Measurements from ENCODE around the gene KRT75. TPM values are rescaled to one million over a fixed set of nuclear protein-coding genes. Genes with fewer than 3 reads are reported as not detected.

KRT75 gene
- total and polyA plus RNA-seq, 2 donors (not counting 3 experiments of a cell fraction or from before 2014, with no cell fraction given), result not detected

DNA sequence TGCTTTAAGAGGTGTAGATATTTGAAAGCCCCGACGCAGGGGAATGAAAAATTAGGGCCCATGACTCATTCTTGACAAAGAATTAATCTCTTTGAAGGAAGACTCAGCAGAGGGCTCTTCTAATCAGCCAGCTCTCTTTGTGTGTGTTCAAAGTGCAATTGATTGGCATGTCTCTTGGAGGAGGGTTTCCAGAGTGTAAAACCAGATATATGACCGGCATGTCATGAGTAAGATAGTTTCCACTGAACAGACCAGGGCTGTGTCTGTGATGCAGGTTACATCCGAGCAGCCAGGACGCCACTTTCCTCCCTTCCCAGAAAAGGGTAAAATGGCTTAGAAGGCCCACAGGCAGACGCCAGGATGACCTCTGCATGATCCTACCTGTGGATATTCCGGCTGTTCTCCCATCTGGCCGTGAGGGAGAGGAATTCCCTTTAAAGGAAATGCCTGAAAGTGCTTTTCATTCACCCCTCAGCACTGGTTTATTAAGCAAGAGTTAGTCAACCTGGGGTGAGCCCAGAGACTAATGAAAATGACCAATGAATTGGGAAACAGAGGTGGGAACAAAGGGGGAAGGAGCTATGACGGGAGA, 7.2 kb upstream of the KRT75 start:
- intact Hi-C loops (cut with micrococcal nuclease) (no loop called here), dilution Hi-C loops (cut with MboI; ENCODE audit: extremely low pct_ligation_motif_present, low sequenced_read_pairs) (no loop called here)
- Histone ChIP-seq H3K27ac (ENCODE audit: insufficient read depth, low read depth, low read length) (no peak overlapping the region), H3K27me3 (ENCODE audit: control insufficient read depth in 2 of 2, insufficient read depth in 2 of 2, low read length in 2 of 2) (peaks cover 7 to 8% of the 10 kb centered on the region in 2 experiments), H3K4me3 (replicated peaks in 1 of 3; ENCODE audit: insufficient read depth in 1 of 3, low read depth in 1 of 3, low read length in 3 of 3) (no peak overlapping the region), H3K9me3 (replicated peaks; ENCODE audit: control insufficient read depth, insufficient read depth, low read length) (no peaks in the 10 kb centered on the region), H2AFZ (ENCODE audit: low read depth, low read length) (no peak overlapping the region), H3K9me1 (replicated peaks; ENCODE audit: control insufficient read depth, extremely low read depth, insufficient read depth, low read length) (no peaks in the 10 kb centered on the region), H3K79me2 (ENCODE audit: control insufficient read depth, insufficient read depth, low read length) (no peaks in the 10 kb centered on the region), H3K4me2 (ENCODE audit: insufficient read depth, low read length) (no peak overlapping the region), H3K4me1 (ENCODE audit: control insufficient read depth, extremely low read depth, insufficient read depth, low read length) (no peaks in the 10 kb centered on the region), H3K9ac (replicated peaks; ENCODE audit: extremely low read depth, insufficient read depth, low read length) (no peak overlapping the region), H3K36me3 (ENCODE audit: control insufficient read depth in 2 of 2, extremely low read depth in 1 of 2, insufficient read depth in 2 of 2, low read length in 2 of 2) (no peaks in the 10 kb centered on the region), H4K20me1 (replicated peaks; ENCODE audit: control insufficient read depth, extremely low read depth, insufficient read depth, low read length) (no peaks in the 10 kb centered on the region)
- DNase-seq (ENCODE audit: low read depth, low spot score) (no peak), FAIRE-seq (no peak)
- ChIA-PET POLR2A (no interaction called here), CTCF (interaction anchor here (0.9 to 2.2 kb wide), 2 partner anchors 13 to 45 kb away, joined by 3 to 6 read pairs; no protein-coding TSS in a partner anchor)
- BruUV-seq (replicated peaks), result no TSS peak
- no peak for TF ChIP-seq GATA2 (IDR thresholded peaks at IDR 0.05; ENCODE audit: insufficient read depth, insufficient read length, low read depth, low read length)
- TF ChIP-seq CTCF (IDR thresholded peaks at IDR 0.05; ENCODE audit: extremely low read depth in 1 of 2, insufficient read depth in 1 of 2, low read depth in 1 of 2, low read length in 2 of 2), result no peak
- no peak for TF ChIP-seq FOS (IDR thresholded peaks at IDR 0.05; ENCODE audit: borderline replicate concordance, insufficient read depth, low read length)
- TF ChIP-seq JUN (IDR thresholded peaks at IDR 0.05; ENCODE audit: borderline replicate concordance, insufficient read depth, insufficient read length, low read depth), result no peak
- TF ChIP-seq EZH2 (IDR thresholded peaks at IDR 0.05; ENCODE audit: borderline replicate concordance, low read depth, low read length, severe bottlenecking), result no peak
- no peak for TF ChIP-seq MAX (IDR thresholded peaks at IDR 0.05; ENCODE audit: insufficient read depth, insufficient read length)
- TF ChIP-seq POLR2A (IDR thresholded peaks at IDR 0.05; ENCODE audit: low read depth, low read length), result no peak
- no peak for TF ChIP-seq POLR2AphosphoS5 (IDR thresholded peaks at IDR 0.05; ENCODE audit: insufficient read depth, low read depth, low read length)
- TF ChIP-seq MYC (IDR thresholded peaks at IDR 0.05; ENCODE audit: low read depth, low read length), result no peak

All from endothelial cell of umbilical vein (primary cell).